Measurements from ENCODE around the gene LZTR1. TPM values are rescaled to one million over a fixed set of nuclear protein-coding genes. Genes with fewer than 3 reads are reported as not detected.

LZTR1 gene
- total and polyA plus RNA-seq, 2 of the 4 experiments (the other 2 are of a cell fraction), result 22.8 to 41.3 TPM

- Histone ChIP-seq H2BK15ac (ENCODE audit: low read depth, low read length) (no peak overlapping the region), H4K20me1 (ENCODE audit: insufficient read depth, low read length) (no peaks in the 10 kb centered on the region), H3K4me3 (ENCODE audit: insufficient read depth, low read depth, low read length) (no peak overlapping the region), H4K5ac (ENCODE audit: low read depth, low read length) (no peak overlapping the region), H3K4me1 (ENCODE audit: control insufficient read depth, insufficient read depth, low read length) (peaks cover 2% of the 10 kb centered on the region; the same call in 1 of the 2 replicates), H3K56ac (ENCODE audit: extremely low read depth, insufficient read depth, low read length) (no peak overlapping the region), H3K9me1 (ENCODE audit: insufficient read depth, low read length) (no peaks in the 10 kb centered on the region), H3K79me1 (ENCODE audit: low read depth in 1 of 2, low read length in 2 of 2) (no peaks in the 10 kb centered on the region), H3K27me3 (ENCODE audit: control insufficient read depth, insufficient read depth, low read length) (peaks cover 17% of the 10 kb centered on the region), H2AK9ac (replicated peaks; ENCODE audit: low read depth, low read length, poor library complexity) (peak overlapping the region; percentile 24), H2BK20ac (ENCODE audit: low read depth, low read length) (no peak overlapping the region), H2BK120ac (ENCODE audit: low read depth, low read length) (no peak overlapping the region), H3K27ac (ENCODE audit: insufficient read depth, low read length) (no peak overlapping the region), H3K14ac (replicated peaks; ENCODE audit: low read depth, low read length) (no peak overlapping the region), H3K4me2 (ENCODE audit: low read depth, low read length) (no peak overlapping the region), H4K8ac (ENCODE audit: low read depth in 2 of 2, low read length in 2 of 2) (no peak overlapping the region), H2BK5ac (ENCODE audit: low read depth, low read length, poor library complexity, severe bottlenecking) (no peak overlapping the region), H2AFZ (replicated peaks; ENCODE audit: low read length, poor library complexity) (no peak overlapping the region), H4K91ac (ENCODE audit: insufficient read depth, low read depth, low read length) (no peak overlapping the region), H3K9ac (ENCODE audit: low read depth, low read length) (no peak overlapping the region), H3K36me3 (ENCODE audit: control insufficient read depth, insufficient read depth, low read length) (no peaks in the 10 kb centered on the region), H3K4ac (ENCODE audit: low read depth, low read length) (no peak overlapping the region), H3K18ac (ENCODE audit: low read depth, low read length) (no peak overlapping the region), H2AK5ac (ENCODE audit: low read depth, low read length) (no peak overlapping the region), H3K23ac (ENCODE audit: low read depth, low read length) (no peak overlapping the region), H3K9me3 (ENCODE audit: control insufficient read depth, insufficient read depth, low read length) (no peaks in the 10 kb centered on the region)
- no peak for DNase-seq
- POLR2A ChIA-PET (ENCODE audit: unreplicated experiment), result no interaction called here
- dilution Hi-C loops (cut with HindIII; ENCODE audit: low sequenced_read_pairs, unreplicated experiment) (no loop called here), intact Hi-C loops (cut with micrococcal nuclease) (no loop called here), in situ Hi-C loops (cut with MboI; ENCODE audit: low sequenced_read_pairs) (no loop called here)
- no TSS peak for BruUV-seq (replicated peaks)
- no peak for TF ChIP-seq MAZ (IDR thresholded peaks at IDR 0.05; ENCODE audit: borderline replicate concordance, low read depth, low read length)
- ATAC-seq (ENCODE audit: low read depth), result no peak
- 87% methylated on average over 9 of the region's 27 CpGs; no CpG with 5 or more reads in 1 of the 2 experiments for WGBS, 2 experiments (ENCODE audit: extremely low coverage in 2 of 2, insufficient read length in 1 of 2)
- CTCF ChIA-PET, result no interaction called here
Measured at GRCh38 chr22:21025763-21026755, 44.0 kb downstream of the LZTR1 start.
